ENCODE measurements around the gene PRR5L.

DNA sequence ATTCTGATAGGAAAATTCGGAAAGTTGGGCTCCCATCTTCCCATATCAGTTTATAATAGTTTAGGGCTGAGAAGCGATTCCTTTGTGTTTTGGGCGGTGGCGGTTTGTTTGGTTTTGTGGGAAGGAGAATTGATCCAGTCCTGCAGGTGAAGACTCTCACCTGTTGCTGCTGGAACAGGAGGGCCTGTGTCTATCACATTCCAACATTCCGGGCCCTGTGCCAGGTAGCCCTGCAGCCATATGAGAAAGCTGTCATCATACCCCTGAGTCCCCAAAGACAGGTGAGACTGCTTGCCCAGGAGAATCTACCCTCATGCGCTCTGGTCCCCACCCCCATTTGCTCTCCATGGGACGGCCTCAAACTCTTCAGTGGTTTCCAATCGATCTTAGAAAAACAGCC is 151.9 kb downstream of the PRR5L start:
- TF ChIP-seq, protein P1, sequence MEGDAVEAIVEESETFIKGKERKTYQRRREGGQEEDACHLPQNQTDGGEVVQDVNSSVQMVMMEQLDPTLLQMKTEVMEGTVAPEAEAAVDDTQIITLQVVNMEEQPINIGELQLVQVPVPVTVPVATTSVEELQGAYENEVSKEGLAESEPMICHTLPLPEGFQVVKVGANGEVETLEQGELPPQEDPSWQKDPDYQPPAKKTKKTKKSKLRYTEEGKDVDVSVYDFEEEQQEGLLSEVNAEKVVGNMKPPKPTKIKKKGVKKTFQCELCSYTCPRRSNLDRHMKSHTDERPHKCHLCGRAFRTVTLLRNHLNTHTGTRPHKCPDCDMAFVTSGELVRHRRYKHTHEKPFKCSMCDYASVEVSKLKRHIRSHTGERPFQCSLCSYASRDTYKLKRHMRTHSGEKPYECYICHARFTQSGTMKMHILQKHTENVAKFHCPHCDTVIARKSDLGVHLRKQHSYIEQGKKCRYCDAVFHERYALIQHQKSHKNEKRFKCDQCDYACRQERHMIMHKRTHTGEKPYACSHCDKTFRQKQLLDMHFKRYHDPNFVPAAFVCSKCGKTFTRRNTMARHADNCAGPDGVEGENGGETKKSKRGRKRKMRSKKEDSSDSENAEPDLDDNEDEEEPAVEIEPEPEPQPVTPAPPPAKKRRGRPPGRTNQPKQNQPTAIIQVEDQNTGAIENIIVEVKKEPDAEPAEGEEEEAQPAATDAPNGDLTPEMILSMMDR (IDR thresholded peaks at IDR 0.05): no peak
- TF ChIP-seq ZFX (IDR thresholded peaks at IDR 0.05; ENCODE audit: borderline replicate concordance): no peak

Measured in 22Rv1 (cell line).